SK-MEL-5 (cell line): ENCODE data around the gene GCLC. TPM values are rescaled to one million over a fixed set of nuclear protein-coding genes. Genes with fewer than 3 reads are reported as not detected.
"Not testable (repeated sequence)": the region's sequence is repeated elsewhere in the genome, so short reads cannot be mapped to it uniquely, and the experiment has no call there.

Experiments used
- DNase-seq: peaks from one replicate; pipeline ENCODE4 v3.0.0-alpha.2; 2016; ENCODE audit warnings: low read depth, low spot score
- in situ Hi-C: cut with HindIII; loops from 2 replicates; pipeline ENCODE4 v1.10.0; 2016; ENCODE audit warnings: low sequenced_read_pairs, high pct_unique_total_duplicates, low pct_unique_long_range_greater_than_20kb
- total RNA-seq: library from RNA; depleted of rRNA; stranded (reverse); fragments of >200 nt; shearing (Covaris generic); gene quantifications from 2 replicates; pipeline ENCODE4 v1.2.3, GENCODE V29; 2014

The GCLC gene
- total RNA-seq, 1 experiment from 2014 or later = 34.3 TPM

DNA sequence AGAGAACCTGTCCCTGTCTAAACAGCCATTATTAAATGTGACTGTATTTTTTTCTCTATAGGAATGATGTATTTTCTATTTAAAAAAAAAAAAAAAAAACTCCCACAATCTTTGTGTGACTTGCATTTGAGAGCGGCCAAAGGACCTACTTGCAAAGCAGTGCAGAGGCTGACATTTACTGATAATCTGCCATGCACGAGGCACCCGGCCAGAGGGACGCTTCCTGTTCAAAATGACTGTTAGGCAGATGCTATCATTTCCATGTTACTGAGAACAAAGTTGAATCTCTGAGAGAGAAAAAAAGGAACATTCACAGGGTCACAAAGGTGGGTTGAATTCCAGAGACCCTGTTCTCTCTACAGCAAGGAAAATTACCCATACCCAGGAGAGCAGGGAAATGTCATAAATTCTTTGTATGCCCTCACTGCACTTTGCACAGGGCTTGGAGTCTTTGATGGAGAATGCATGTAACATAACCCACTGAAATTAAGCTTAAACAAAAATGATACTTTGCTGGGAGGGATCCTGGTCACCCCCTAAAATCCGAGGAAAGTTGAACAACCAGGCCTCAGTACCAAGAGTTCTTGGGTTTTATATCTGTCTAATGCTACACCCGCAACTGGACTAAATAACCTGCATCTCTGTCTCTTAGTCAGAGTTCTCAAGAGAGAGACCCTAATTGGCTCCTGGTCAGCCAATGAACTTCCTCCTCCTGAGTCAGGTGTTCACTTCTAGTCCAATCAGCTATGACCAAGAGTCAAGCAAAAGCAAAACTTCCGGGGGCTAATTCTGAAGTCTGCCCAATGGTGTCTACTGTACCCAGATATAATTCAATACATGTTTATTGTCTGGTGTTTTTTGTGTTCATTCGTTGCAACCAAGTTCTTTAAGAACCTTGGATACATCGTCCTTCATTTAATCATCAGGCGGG, 61.2 kb downstream of the GCLC start:
- DNase-seq = no peak
- in situ Hi-C loops = no loop called here

DNA sequence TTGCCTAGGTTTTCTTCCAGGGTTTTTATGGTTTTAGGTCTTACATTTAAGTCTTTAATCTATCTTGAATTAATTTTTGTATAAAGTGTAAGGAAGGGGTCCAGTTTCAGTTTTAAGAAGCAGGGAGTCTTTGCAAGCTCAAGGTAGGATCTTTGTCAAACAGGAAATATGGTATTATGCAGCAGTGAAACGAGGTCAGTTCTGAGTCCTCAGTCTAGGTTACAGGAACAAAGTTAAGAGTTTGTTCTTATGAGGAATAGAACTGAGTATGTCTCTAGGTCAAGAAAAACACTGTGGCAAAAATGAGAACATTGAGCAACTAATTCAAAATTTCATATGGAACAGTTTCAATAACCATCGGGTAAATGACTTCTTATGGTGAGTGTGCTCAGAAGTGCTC, 63.6 kb downstream of the GCLC start:
- in situ Hi-C loops = no loop called here
- DNase-seq = no peak

DNA sequence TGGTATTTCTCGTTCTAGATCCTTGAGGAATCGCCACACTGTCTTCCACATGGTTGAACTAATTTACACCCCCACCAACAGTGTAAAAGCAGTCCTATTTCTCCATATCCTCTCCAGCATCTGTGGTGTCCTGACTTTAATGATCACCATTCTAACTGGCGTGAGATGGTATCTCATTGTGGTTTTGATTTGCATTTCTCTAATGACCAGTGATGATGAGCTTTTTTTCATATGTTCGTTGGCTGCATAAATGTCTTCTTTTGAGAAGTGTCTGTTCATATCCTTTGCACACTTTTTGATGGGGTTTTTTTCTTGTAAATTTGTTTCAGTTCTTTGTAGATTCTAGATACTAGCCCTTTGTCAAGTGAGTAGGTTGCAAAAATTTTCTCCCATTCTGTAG, 64.1 kb downstream of the GCLC start:
- in situ Hi-C loops = not testable (repeated sequence)

DNA sequence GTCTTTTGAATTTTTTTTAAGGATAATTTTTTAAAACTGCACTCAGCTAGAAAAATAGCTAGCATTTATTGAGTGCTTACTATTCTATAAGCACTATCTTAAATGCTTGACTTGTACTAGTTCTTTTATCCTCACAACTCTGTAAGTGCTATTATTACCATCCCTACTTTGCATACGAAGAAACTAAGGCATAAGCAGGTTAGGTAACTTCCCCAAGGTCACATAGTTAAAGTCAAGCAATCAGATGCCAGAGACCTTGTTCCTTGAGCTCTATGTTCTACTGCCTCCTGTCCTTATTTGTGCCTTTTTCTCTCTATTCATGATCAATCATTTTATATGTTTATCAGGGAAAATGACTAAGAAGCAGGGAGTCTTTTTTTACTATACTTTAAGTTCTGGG, 65.0 kb downstream of the GCLC start:
- no peak for DNase-seq
- in situ Hi-C loops = no loop called here

More for the DNA sequence above, 64.1 kb downstream of the GCLC start:
- not testable (repeated sequence) for DNase-seq

DNA sequence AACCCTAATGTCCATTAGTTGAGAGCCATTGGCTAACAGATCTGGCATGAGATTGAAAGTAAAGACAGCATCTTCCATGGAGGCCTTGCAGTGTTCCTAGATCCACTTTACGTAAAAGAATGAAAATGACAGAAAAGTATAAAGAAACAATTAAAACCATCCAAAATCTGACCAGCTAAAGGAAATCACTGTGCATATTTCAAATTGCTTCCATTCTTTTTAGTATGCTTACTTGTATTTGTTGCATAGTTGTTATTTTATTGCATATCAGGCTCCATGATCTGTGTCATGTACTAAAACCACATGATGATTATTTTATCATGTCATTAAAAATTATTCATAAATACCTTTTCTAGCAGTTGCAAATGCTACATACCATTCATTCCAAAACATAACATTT, 67.9 kb downstream of the GCLC start:
- in situ Hi-C loops = no loop called here
- DNase-seq = no peak

DNA sequence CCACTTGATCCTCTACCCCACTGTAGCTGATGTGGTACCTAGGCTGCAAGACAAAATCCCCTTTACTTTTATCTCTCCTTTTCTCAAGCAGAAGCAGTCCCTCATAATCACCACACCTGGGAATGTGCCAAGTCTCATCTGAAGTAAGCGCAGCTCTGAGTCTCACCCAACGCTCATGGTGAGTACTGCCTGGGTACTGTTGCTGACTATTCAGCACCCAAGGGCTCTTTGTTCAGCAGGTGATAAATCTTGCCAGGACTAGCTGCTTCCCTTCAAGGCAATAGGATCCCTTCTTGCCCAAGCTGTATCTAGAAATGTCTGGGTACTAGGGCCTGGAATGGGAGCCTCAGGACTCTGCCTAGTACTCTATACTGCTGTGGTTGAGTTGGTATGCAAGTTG, 70.9 kb downstream of the GCLC start:
- no peak for DNase-seq
- in situ Hi-C loops = no loop called here

DNA sequence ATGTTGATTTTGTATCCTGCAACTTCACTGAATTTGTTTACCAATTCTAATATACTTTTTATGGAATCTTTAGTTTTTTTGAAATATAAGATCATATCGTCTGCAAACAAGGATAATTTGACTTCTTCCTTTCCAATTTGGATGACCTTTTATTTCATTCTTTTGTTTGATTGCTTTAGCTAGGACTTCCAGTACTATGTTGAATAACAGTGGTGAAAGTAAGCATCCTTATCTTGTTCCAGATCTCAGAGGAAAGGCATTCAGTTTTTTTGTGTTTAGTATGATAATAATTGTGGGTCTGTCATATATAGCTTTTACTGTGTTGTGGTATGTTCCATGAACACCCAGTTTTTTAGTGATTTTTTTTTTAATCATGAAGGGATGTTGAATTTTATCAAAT, 75.7 kb downstream of the GCLC start:
- in situ Hi-C loops = no loop called here
- DNase-seq = no peak

DNA sequence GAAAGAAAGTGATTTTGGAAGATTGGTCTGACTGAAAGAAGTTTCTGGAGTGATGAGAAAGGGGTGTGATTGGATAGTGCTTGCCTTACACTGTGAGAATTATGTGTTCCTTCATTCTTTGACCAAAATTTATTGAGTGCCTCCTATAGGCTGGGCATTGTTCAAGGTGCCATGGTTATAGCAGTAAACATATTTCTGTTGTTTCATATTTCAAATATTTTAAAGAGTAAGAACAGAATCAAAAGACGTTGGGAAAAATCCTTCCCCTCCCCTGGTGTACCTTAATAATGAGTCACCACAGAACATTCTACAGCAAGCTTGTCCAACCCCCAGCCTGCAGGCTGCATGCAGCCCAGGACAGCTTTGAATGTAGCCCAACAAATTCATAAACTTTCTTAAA, 78.6 kb downstream of the GCLC start:
- DNase-seq = no peak
- in situ Hi-C loops = no loop called here

DNA sequence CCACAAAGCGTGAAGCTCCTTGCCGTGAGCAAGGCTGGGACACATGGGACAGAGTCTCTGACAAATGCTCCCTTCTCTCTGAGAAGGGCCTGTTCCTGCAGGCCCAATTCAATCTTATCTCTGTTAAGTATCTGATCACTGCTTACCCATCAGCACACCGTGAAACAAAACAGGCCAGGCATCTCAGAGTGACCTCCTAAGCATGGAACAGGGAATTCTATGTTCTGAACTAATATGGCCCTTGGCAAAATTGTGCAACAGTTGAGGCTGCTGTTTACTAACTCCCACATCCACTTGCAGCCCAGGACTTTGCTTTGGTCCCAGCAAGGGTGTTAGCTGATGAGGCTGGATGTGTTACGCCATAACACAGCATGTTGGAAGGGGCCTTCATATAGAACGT, 79.2 kb downstream of the GCLC start:
- peak; percentile 82 for DNase-seq
- in situ Hi-C loops = no loop called here

DNA sequence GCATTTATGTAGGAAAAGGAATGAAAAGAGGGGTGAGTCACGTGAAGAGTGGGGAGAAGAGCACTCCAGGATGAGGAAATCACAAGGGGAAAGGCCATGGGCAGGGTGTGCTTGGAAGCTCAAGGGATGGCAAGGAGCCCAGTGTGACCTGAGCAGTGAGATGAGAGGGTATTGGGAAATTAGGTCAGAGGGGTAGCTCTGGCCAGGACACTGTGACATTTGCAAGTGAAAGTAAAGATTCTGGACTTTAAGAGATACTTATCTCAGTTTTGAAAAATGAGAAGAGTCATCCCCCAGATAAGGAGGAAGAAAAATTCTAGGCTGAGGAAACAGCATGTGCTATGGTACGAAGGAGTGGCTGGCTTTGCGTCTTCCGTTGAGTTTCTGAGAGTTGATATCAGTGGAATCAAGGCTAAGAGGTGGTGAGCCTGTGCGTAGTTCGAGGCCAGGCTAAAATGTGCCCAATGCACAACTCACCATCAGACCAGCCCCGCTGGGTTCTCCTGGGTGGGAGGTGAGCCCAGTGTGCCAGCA, 79.9 kb downstream of the GCLC start:
- in situ Hi-C loops = no loop called here
- no peak for DNase-seq

DNA sequence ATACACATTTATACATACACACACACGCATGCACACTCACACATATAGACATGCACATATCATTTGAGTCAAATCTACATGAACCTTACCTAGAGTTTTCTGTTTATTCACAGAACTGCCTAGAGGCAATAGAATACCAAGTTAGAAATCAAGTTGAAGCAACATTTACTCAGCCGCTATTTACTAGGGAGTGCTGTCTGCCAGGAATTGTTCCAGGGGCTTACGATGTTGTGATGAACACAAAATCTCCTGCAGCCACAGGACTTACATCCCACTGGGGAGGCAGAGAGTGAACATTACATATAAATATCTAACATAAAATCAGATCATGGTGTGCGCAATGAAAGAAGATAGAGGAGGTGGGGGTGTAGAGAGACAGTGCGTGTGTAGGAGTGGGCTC, 80.4 kb downstream of the GCLC start:
- no peak for DNase-seq
- in situ Hi-C loops = no loop called here

DNA sequence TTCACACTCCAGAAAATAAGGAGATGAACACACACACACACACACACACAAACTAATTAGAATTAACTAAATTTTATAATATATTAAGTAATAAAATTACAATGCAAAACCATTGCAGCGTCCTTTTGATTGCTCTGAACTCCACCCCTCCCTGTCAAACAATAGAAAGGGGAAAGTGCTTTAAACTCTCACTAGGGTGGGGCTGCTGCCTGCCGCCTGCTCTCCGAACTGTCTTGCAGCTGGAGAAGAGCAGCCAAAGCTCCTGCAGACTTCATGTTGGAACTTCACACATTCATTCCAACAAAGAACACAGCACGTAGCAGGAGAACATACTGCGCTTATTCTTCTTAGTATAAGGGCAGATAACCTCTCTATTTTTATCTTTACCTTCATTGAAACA, 83.2 kb downstream of the GCLC start:
- DNase-seq = no peak
- in situ Hi-C loops = no loop called here

DNA sequence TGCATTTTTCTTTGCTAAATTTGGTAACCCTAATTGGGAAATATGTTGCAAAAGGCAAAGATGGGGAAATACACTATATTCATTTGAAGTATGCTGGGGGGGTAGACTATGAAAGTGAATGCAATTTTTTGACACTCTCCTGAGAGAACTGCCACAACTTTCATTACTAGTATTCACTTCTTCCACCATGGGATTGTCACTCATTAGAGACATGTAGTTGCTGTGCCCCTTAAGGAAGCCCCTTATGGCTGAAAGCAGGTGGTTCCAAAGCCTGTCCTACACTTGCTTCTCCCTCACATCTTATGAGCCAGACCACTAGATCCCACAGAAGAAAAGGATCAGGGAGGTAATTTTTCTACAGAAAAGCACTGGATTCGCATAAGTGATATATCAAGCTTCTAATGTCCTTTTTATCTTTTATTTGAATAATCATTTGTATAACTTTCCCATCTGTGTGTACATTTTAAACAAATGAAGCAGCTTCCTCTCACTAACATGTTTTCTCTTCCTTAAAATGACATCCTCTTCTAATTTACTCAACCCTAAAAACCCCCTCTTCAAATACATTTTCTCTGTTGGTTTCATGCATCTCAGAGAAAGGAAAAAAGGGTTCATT, 83.8 kb downstream of the GCLC start:
- in situ Hi-C loops = no loop called here

DNA sequence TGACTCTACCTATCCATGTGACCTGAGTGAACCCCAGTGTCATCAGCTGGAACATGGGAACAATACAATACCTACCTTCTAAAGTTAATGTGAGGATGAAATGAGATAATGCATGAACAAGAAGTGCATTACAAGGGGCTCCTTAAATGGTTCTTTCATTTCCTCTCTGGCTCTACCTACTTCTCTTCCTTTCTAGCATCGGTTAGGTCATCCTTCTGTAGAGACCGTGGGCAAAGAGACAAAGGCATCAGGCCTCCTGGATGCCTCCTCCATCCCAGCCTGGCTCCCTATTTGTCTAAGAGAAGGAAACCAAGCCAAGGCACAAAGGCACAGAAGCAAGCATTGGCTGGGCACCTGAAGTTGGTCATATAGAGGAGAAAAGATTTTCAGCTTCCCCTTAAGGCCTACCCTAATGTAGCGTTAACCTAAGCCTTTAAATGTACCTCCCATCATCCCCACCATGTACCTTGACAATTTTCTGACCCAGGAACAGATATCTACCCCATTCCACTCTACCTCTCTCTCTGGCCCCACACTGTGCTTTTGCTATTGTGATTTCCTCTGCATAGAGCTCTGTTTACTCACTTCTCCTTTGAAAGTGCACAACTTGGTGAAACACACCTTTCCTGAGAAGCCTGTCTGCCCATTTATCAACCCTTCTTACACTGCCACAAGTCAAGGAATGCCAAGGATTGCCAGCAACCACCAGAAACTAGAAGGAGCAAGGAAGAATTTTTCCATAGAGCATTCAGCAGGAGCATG, 86.6 kb downstream of the GCLC start:
- in situ Hi-C loops = no loop called here

More for the DNA sequence above, 83.8 kb downstream of the GCLC start:
- DNase-seq = no peak

DNA sequence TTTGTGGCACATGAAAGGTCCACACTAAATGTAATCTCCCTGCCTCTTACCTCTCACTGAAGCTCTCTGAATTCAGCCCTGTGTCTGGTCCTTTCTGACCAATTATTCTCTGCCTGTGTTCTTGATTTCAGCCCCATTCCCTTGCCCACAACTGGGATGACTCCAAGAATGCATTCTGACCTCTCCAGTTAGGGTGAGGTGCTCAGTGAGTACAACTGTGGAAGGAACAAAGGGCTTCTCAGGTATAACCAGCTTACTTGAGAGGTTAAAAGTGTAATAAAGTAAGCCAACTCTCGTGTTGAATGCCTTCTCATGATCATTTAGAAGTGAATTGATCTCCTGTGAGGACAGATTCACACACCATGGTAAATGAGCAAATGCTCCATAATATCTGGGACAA, 88.1 kb downstream of the GCLC start:
- in situ Hi-C loops = no loop called here
- DNase-seq = no peak

More for the DNA sequence above, 86.6 kb downstream of the GCLC start:
- DNase-seq = no peak

DNA sequence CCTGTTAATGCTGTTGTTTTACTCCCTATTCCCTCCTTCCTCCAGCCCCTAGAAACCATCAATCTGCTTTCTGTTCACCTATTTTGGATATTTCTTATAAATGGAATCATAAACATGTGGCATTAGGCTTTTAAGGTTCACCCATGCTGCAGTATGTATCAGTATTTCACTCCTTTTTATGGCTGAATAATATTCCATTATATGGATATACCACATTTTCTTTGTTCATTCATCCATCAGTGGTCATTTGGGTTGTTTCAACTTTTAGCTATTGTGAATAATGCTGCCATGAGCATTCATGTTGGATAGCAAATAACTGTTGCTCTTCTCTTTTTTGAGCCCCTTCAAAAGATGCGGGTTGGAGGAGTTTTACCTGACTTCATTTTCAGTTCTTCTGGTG, 89.2 kb downstream of the GCLC start:
- no peak for DNase-seq
- in situ Hi-C loops = no loop called here

DNA sequence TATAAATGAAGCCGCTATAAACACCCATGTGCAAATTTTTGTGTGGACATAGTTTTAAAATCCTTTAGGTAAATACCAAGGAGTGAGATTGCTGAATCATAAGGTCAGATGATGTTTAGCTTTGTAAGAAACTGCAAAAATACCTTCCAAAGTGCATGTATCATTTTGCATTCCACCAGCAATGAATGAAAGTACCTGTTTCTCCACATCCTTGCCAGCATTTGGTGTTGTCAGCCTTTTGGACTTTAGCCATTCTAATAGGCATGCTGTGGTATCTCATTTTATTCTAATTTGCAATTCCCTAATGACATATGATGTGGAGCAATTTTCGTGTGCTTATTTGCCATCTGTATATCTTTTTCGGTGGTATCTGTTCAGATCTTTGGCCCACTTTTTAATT, 93.7 kb downstream of the GCLC start:
- no peak for DNase-seq
- in situ Hi-C loops = no loop called here

DNA sequence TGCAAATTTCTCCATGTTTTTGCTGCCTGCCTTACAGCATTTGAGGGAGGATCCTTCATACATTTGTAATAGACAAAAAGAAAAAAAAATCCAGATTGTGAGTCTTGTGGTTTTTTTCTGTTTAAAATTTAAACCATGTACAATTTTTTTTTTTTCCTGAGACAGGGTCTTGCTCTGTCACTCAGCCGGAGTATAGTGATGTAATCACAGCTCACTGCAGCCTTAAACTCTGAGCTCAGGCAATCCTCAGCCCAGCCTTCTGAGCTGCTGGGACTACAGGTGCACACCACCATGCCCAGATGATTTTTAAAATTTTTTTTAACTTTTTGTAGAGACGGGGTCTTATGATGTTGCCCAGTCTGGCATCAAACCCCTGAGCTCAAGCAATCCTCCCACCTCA, 97.0 kb downstream of the GCLC start:
- in situ Hi-C loops = no loop called here

More for the DNA sequence above, 97.0 kb downstream of the GCLC start:
- no peak for DNase-seq
